MM.1S (cell line): ENCODE results near the gene MRPS30.

Experiments used
- DNase-seq: peaks from one replicate; pipeline ENCODE4 v3.0.0-alpha.2; 2015
- H2AFZ ChIP-seq: fragments of 300-600 bp; sonication (generic); 2 replicates; pipeline ENCODE4 v1.6.0; 2016; ENCODE audit warnings: antibody characterized with exemption, low read length
- H3F3A ChIP-seq: fragments of 300-600 bp; sonication (generic); 2 replicates; pipeline ENCODE4 v1.6.1; 2016; ENCODE audit warnings: mild to moderate bottlenecking, antibody characterized with exemption, low read length, moderate library complexity, mixed read lengths; ENCODE audit not compliant: insufficient read depth
- H3K27ac ChIP-seq: fragments of 300-600 bp; sonication (generic); 2 replicates; pipeline ENCODE4 v1.5.1; 2016; ENCODE audit warnings: mild to moderate bottlenecking, low read length
- H3K27me3 ChIP-seq: fragments of 300-600 bp; sonication (generic); replicated peaks from 2 replicates; pipeline ENCODE4 v1.6.0; 2016; ENCODE audit warnings: low read length; ENCODE audit not compliant: insufficient read depth
- H3K36me3 ChIP-seq: fragments of 300-600 bp; sonication (generic); replicated peaks from 2 replicates; pipeline ENCODE4 v1.6.1; 2016; ENCODE audit warnings: mild to moderate bottlenecking, low read length, mixed read lengths; ENCODE audit not compliant: insufficient read depth
- H3K4me1 ChIP-seq: fragments of 300-600 bp; sonication (generic); 2 replicates; pipeline ENCODE4 v1.6.1; 2016; ENCODE audit warnings: low read length, mixed read lengths
- H3K4me2 ChIP-seq: fragments of 300-600 bp; sonication (generic); 2 replicates; pipeline ENCODE4 v1.6.0; 2016; ENCODE audit warnings: low read depth, low read length
- H3K4me3 ChIP-seq: fragments of 300-600 bp; sonication (generic); 2 replicates; pipeline ENCODE4 v1.5.1; 2016; ENCODE audit warnings: low read length, mixed read lengths
- H3K79me2 ChIP-seq: fragments of 300-600 bp; sonication (generic); 2 replicates; pipeline ENCODE4 v1.6.1; 2016; ENCODE audit warnings: mixed run types, low read length, mixed read lengths
- H3K9ac ChIP-seq: fragments of 300-600 bp; sonication (generic); 2 replicates; pipeline ENCODE4 v1.6.1; 2016; ENCODE audit warnings: low read length, mixed read lengths
- H3K9me2 ChIP-seq: fragments of 300-600 bp; sonication (generic); replicated peaks from 2 replicates; pipeline ENCODE4 v1.6.1; 2016; ENCODE audit warnings: mild to moderate bottlenecking, low read length, mixed read lengths; ENCODE audit not compliant: insufficient read depth
- H3K9me3 ChIP-seq: fragments of 300-600 bp; sonication (generic); replicated peaks from 2 replicates; pipeline ENCODE4 v1.6.1; 2016; ENCODE audit warnings: mild to moderate bottlenecking, low read length, mixed read lengths; ENCODE audit not compliant: insufficient read depth
- H4K20me1 ChIP-seq: fragments of 300-600 bp; sonication (generic); 2 replicates; pipeline ENCODE4 v1.6.1; 2016; ENCODE audit warnings: mild to moderate bottlenecking, low read length, moderate library complexity, mixed read lengths; ENCODE audit not compliant: insufficient read depth
- EZH2 ChIP-seq: fragments of 300-600 bp; sonication (generic); optimal IDR thresholded peaks from 2 replicates; pipeline ENCODE3; 2017; ENCODE audit warnings: low read depth, mild to moderate bottlenecking, antibody characterized with exemption, low read length, mixed read lengths
- EZH2phosphoT487 ChIP-seq: fragments of 300-600 bp; sonication (generic); IDR thresholded peaks from 2 replicates; pipeline ENCODE4 v1.6.1; 2018; ENCODE audit warnings: antibody characterized with exemption, low read length
- TF ChIP-seq, protein P1 (sequence below): fragments of 300-600 bp; sonication (generic); IDR thresholded peaks from 2 replicates; pipeline ENCODE4 v1.5.1; 2016; ENCODE audit warnings: antibody characterized with exemption, low read length, mixed read lengths

The MRPS30 gene

DNA sequence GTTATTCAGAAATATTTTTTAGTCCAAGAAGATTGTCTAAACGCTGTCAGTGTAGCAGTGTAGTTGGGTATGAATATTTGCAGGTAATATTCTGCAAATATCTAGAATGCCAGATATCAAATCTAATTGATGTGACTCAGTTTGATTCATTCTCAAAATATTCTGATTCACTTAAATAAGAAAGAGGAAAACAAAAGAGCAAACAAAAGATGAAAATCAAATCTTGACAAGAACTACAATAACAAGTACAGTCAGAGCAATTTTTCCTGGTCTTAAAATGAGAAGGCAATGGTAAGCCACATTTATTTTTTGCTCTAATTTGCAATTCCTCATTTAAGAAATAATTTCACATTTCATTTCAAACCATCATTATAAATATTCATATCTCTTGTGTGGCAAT lies 36.0 kb downstream of the MRPS30 start:
- Histone ChIP-seq H3K79me2 (no peaks in the 10 kb centered on the region), H3F3A (no peaks in the 10 kb centered on the region), H3K4me3 (no peak overlapping the region), H3K36me3 (no peaks in the 10 kb centered on the region), H3K4me1 (no peaks in the 10 kb centered on the region), H3K4me2 (no peak overlapping the region), H2AFZ (no peak overlapping the region), H3K9ac (no peak overlapping the region), H3K9me3 (no peaks in the 10 kb centered on the region), H4K20me1 (no peaks in the 10 kb centered on the region), H3K27me3 (no peaks in the 10 kb centered on the region), H3K9me2 (no peaks in the 10 kb centered on the region), H3K27ac (no peak overlapping the region)
- no peak for DNase-seq
- TF ChIP-seq, protein P1, sequence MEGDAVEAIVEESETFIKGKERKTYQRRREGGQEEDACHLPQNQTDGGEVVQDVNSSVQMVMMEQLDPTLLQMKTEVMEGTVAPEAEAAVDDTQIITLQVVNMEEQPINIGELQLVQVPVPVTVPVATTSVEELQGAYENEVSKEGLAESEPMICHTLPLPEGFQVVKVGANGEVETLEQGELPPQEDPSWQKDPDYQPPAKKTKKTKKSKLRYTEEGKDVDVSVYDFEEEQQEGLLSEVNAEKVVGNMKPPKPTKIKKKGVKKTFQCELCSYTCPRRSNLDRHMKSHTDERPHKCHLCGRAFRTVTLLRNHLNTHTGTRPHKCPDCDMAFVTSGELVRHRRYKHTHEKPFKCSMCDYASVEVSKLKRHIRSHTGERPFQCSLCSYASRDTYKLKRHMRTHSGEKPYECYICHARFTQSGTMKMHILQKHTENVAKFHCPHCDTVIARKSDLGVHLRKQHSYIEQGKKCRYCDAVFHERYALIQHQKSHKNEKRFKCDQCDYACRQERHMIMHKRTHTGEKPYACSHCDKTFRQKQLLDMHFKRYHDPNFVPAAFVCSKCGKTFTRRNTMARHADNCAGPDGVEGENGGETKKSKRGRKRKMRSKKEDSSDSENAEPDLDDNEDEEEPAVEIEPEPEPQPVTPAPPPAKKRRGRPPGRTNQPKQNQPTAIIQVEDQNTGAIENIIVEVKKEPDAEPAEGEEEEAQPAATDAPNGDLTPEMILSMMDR, result no peak
- TF ChIP-seq EZH2phosphoT487, result no peak
- TF ChIP-seq EZH2, result no peak

DNA sequence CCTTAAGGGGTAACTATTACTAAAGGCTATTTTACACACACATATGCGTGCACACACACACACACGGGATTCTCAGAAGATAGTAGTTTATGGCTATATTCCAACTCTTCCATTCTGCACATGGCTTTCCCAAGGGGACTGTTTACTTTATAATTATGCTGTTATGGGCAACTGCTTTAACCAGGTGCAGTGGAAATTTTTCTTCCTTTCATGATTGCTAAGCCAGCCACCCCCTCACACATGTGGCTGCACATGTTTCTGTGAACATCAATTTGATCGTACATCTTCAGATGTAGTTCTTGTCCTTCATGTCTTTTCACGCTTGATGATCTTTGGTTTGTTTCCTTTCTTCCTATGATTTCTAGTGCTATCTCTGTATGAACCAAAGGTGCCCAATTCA lies 37.0 kb downstream of the MRPS30 start:
- H3K4me2 ChIP-seq, result no peak overlapping the region
- H3K79me2 ChIP-seq, result no peaks in the 10 kb centered on the region
- no peak overlapping the region for H2AFZ ChIP-seq
- H3K4me3 ChIP-seq, result no peak overlapping the region
- H4K20me1 ChIP-seq, result no peaks in the 10 kb centered on the region
- no peaks in the 10 kb centered on the region for H3F3A ChIP-seq
- H3K9me3 ChIP-seq, result no peaks in the 10 kb centered on the region
- no peak overlapping the region for H3K27ac ChIP-seq
- H3K27me3 ChIP-seq, result no peaks in the 10 kb centered on the region
- no peaks in the 10 kb centered on the region for H3K36me3 ChIP-seq
- H3K9ac ChIP-seq, result no peak overlapping the region
- no peak for DNase-seq
- no peaks in the 10 kb centered on the region for H3K9me2 ChIP-seq
- H3K4me1 ChIP-seq, result no peaks in the 10 kb centered on the region
- TF ChIP-seq EZH2, result no peak
- TF ChIP-seq EZH2phosphoT487, result no peak
- TF ChIP-seq, protein P1, result no peak

DNA sequence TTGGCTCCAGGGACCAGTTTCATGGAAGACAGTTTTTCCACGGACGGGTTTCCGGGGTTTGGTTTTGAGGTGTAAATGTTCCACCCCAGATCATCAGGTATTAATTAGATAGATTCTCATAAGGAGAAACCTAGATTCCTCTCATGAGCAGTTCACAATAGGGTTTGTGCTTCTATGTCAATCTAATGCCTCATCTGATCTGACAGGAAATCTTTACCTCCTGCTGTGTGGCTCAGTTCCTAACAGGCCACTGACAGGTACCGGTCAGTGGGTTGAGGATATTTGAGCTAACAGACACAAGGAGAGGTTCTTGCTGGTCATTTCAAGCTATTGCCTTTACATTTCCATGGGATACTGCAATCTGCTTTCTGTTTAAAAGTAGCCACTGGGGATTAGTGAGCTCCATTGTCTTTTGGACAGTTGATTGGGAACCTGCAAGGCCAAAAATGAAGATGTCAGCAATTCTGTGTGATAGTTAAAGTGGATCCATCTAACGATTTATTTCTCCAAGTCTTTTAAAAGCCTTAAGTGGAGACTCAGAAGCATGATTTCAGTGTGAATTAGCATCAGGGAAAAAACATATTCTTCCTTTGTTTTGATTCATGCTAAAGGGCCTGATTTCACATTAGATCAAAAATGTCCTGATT lies 38.6 kb downstream of the MRPS30 start:
- H2AFZ ChIP-seq, result no peak overlapping the region
- no peaks in the 10 kb centered on the region for H3K36me3 ChIP-seq
- no peak overlapping the region for H3K9ac ChIP-seq
- H3K4me1 ChIP-seq, result no peaks in the 10 kb centered on the region
- H3K4me3 ChIP-seq, result no peak overlapping the region
- TF ChIP-seq, protein P1, result no peak
- TF ChIP-seq EZH2phosphoT487, result no peak
- no peak for TF ChIP-seq EZH2
- DNase-seq, result no peak
- H3K27ac ChIP-seq, result no peak overlapping the region
- H3K27me3 ChIP-seq, result no peaks in the 10 kb centered on the region
- H3K79me2 ChIP-seq, result no peaks in the 10 kb centered on the region
- H3F3A ChIP-seq, result no peaks in the 10 kb centered on the region
- H3K9me3 ChIP-seq, result no peaks in the 10 kb centered on the region
- H3K4me2 ChIP-seq, result no peak overlapping the region
- no peaks in the 10 kb centered on the region for H4K20me1 ChIP-seq
- H3K9me2 ChIP-seq, result no peaks in the 10 kb centered on the region
